Lower leg skin (tissue), 4 donors: ENCODE measurements around the gene SOX6. TPM values are rescaled to one million over a fixed set of nuclear protein-coding genes. Genes with fewer than 3 reads are reported as not detected.

Experiments
- DNase-seq, 2 donors: peaks; one replicate each; pipeline ENCODE4 v3.0.0-alpha.2; 2019; ENCODE audit warnings: low spot score in 2 of 2
- H3K4me3 ChIP-seq: fragments of 200-600 bp; sonication (generic); 2 replicates; pipeline ENCODE4 v1.5.1; 2017; ENCODE audit warnings: mild to moderate bottlenecking, low read depth; ENCODE audit not compliant: poor library complexity, severe bottlenecking
- POLR2A ChIP-seq, 2 donors: fragments of 450-650 bp; IDR thresholded peaks; one replicate each; pipeline ENCODE4 v1.6.1; 2016 to 2017; ENCODE audit warnings: antibody characterized with exemption in 2 of 2, mild to moderate bottlenecking in 1 of 2, moderate library complexity in 1 of 2
- WGBS, 2 donors: methylation state at CpG; one replicate each; pipeline ENCODE4 v1.1.5; 2018; 5-methylcytosine and 5-hydroxymethylcytosine counted together
- intact Hi-C: fragments of 100-400 bp; cut with DNase I; formaldehyde crosslinking; loops from one replicate; pipeline ENCODE4 v1.15.0; 2023; ENCODE audit warnings: low total_unique reads
- total RNA-seq, 4 donors: library from RNA; depleted of rRNA; stranded (reverse); fragments of >200 nt; gene quantifications; one replicate each; pipeline ENCODE4 v1.1.0, GENCODE V29; 2016
- TF ChIP-seq, protein P1 (sequence below), 3 donors: fragments of 450-650 bp; IDR thresholded peaks; one replicate each; pipeline ENCODE4 v1.5.1; 2016; ENCODE audit warnings: antibody characterized with exemption in 3 of 3, mild to moderate bottlenecking in 3 of 3, moderate library complexity in 2 of 3

Gene SOX6
- total RNA-seq, 4 donors from 2014 or later, result 11.2 to 31.8 (median 11.6) TPM

GRCh38 chr11:16335236-16335962 is 20.9 kb downstream of the SOX6 start:
- H3K4me3 ChIP-seq, result no peak overlapping the region
- intact Hi-C loops, result no loop called here
- DNase-seq, result no peak
- 66 to 70% methylated on average over 1 of the region's 1 CpG for WGBS, 2 donors
- TF ChIP-seq POLR2A (IDR thresholded peaks at IDR 0.05), result no peak
- TF ChIP-seq, protein P1, sequence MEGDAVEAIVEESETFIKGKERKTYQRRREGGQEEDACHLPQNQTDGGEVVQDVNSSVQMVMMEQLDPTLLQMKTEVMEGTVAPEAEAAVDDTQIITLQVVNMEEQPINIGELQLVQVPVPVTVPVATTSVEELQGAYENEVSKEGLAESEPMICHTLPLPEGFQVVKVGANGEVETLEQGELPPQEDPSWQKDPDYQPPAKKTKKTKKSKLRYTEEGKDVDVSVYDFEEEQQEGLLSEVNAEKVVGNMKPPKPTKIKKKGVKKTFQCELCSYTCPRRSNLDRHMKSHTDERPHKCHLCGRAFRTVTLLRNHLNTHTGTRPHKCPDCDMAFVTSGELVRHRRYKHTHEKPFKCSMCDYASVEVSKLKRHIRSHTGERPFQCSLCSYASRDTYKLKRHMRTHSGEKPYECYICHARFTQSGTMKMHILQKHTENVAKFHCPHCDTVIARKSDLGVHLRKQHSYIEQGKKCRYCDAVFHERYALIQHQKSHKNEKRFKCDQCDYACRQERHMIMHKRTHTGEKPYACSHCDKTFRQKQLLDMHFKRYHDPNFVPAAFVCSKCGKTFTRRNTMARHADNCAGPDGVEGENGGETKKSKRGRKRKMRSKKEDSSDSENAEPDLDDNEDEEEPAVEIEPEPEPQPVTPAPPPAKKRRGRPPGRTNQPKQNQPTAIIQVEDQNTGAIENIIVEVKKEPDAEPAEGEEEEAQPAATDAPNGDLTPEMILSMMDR (IDR thresholded peaks at IDR 0.05), result no peak

DNA sequence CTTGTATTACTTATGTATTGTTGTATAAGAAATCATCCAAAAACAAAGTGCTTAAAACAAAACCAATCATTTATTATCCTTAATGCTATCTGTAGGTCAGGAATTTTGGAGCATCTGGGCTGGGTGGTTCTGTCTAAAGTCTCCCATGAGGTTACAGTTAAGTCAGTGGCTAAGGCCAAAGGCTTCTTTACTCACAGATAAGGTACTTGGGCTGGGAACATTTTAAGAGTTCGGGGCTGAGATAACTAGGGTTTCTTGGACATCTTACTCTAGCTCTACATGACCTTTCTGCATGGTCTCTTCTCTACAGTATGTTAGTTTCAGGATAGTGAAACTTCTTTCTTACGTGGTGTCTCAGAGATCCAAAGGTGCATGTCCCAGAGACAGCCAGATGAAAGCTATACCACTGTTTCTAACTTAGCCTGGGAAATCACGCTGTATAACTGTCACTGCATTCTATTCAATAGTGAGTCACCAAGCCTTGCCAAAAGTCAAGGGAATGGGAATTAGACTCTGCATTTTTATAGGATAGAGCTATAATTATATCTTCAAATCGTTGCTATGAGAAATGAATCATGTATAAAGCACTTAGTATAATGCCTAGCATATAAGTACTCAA is 29.6 kb downstream of the SOX6 start:
- intact Hi-C loops, result no loop called here
- TF ChIP-seq, protein P1 (IDR thresholded peaks at IDR 0.05), result no peak
- TF ChIP-seq POLR2A (IDR thresholded peaks at IDR 0.05), result no peak
- DNase-seq, result no peak
- 68 to 74% methylated on average over 4 of the region's 4 CpGs for WGBS, 2 donors
- no peak overlapping the region for H3K4me3 ChIP-seq

DNA sequence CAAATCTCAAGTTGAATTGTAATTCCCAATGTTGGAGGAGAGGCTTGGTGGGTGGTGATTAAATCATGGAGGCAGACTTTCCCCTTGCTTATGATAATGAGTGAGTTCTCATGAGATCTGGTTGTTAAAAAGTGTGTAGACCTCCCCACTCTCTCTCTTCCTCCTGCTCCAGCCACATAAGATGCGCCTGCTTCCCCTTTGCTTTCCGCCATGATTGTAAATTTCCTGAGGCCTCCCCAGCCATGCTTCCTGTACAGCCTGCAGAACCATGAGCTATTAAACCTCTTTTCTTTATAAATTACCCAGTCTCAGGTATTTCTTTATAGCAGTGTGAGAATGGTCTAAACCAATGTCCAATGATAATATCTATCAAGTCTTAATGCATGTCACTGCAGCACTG is 34.2 kb downstream of the SOX6 start:
- intact Hi-C loops, result no loop called here
- DNase-seq, result no peak
- TF ChIP-seq POLR2A (IDR thresholded peaks at IDR 0.05), result no peak
- WGBS, 2 donors, result 92 to 98% methylated on average over 2 of the region's 2 CpGs
- H3K4me3 ChIP-seq, result no peak overlapping the region

GRCh38 chr11:16321148-16321547 is 35.2 kb downstream of the SOX6 start:
- intact Hi-C loops, result no loop called here
- WGBS, 2 donors, result 80 to 94% methylated on average over 2 of the region's 2 CpGs

GRCh38 chr11:16318320-16318719 is 38.0 kb downstream of the SOX6 start:
- WGBS, 2 donors, result 93% methylated on average over 9 of the region's 9 CpGs
- TF ChIP-seq POLR2A (IDR thresholded peaks at IDR 0.05), result no peak
- TF ChIP-seq, protein P1 (IDR thresholded peaks at IDR 0.05), result no peak
- H3K4me3 ChIP-seq, result no peak overlapping the region
- intact Hi-C loops, result no loop called here
- no peak for DNase-seq

More at GRCh38 chr11:16321148-16321547, 35.2 kb downstream of the SOX6 start:
- no peak for TF ChIP-seq POLR2A (IDR thresholded peaks at IDR 0.05)
- TF ChIP-seq, protein P1 (IDR thresholded peaks at IDR 0.05), result no peak
- no peak overlapping the region for H3K4me3 ChIP-seq
- DNase-seq, result no peak

- intact Hi-C loops, result no loop called here
- DNase-seq, result no peak
- H3K4me3 ChIP-seq, result no peak overlapping the region
- TF ChIP-seq POLR2A (IDR thresholded peaks at IDR 0.05), result no peak
- TF ChIP-seq, protein P1 (IDR thresholded peaks at IDR 0.05), result no peak
- 83 to 85% methylated on average over 1 of the region's 1 CpG for WGBS, 2 donors
These were observed 38.6 kb downstream of the SOX6 start for GRCh38 chr11:16317712-16318111.
